ENCODE results near the gene TGM2.

Gene TGM2

DNA sequence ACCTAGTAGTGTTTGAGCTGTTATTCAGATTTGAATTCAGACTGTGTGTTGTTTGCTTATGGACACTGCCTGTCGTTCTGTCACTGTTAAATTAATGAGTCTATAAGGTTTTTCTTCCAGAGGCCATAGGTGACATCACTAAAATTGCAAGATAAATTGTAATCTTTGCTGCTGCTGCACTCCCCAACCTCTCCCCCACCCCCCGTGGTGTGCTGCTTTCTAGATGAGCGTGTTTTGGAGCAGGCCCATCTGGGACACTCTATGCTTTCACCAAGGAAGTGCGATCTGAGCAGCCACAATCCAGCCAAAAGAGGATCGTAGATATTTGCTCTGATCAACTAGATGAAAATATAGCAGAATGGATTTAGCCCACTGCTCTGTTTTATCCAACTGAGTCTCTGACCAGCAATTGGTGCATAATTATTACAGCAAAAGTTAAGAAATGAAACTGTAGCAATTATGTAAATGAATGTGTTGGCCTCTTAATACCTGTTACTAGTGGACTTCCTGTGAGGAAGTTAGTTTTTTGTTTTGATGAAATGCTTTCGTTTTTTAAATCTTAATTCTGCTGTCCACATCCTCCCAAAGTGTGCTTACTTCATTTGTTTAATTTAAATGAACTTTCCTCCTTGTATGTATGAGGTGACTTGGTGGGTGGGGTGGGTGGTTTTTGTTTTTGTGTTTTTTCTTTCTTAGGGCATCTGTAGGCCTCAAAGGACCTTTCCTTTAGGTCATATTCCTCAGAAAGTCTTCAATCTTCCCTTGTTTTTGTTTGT lies 73.4 kb downstream of the TGM2 start:
- peak in 1 of 2 donors; percentile 37 for DNase-seq

DNA sequence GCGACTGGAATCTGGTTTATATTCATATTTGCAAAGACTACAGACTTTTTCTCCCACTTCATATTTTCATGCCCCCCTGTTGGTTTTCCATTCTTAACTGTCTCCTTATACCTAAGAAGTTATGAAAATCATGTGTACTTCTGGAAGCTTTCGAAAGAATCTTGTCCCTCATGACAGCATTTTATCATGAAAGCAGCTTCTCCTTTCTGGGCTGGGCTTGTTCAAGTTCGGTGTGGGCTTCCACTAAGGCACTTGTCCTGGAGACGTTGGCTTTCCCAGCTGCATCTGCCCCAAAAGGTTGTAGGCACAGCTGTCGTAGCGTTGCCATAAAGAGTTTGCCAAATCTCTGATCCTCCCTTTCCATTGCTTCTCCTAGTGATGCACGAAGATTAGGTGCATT lies 75.0 kb downstream of the TGM2 start:
- peak in 1 of 2 donors; percentile 39 for DNase-seq

DNA sequence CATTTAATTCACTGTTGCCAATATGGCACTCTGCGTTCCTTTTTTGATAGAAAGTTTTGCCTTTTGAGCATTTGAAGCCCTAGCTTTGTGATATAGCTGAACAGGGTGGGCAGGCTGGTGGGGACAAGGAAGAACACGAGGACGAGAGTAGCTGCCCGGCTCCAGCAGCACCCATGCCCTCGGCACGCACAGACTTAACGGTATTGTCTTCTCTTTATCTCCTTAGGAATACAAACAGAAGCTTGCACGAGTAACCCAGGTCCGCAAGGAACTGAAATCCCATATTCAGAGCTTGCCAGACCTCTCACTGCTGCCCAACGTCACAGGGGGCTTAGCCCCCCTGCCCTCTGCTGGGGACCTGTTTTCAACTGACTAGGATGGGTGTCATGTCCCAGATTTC lies 75.6 kb downstream of the TGM2 start:
- no peak for DNase-seq

DNA sequence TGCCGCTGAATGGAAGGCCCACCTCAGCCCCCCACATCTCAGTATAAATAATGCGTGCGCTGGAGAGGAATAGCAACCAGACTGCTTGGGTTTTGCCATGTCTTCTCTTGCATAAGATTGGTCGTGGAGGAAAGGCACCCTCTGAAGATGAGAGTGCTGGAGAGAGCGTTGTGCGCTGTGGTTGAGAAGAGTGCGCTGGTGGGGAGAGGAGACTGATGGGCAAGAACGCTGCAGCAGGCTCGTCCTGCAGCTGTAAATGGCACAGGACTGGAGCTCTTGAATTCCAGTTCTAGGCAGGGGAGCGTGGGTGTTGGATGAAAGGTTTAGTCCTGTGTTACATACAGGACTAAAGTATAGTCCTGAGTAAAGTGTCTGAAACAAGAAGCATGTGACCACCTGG lies 80.0 kb downstream of the TGM2 start:
- no peak for DNase-seq

DNA sequence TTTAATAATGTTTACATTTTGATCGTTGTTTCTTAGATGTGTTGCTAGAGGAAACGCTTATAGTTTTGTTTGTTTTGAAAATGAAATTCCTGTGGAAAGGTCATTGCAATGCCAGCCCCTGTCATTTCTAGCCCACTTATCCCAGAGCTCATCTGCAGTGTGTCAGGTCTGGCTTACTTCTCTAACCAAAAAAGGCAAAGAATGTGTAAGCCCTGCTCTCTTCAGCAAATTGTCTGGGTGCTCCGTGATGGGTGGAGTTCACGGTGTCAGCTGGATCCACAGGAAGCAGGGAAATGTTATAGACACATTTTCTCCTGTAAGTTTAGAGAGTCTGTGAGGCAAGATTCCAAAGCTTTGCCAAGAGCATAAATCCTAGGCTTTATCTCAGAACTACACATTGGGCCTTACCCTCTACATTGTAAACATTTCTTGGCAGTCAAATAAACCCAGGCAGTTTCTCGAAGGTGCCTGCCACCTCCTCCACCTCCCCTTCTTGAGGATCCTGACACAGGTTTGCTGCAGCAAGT lies 80.6 kb downstream of the TGM2 start:
- DNase-seq, result no peak

DNA sequence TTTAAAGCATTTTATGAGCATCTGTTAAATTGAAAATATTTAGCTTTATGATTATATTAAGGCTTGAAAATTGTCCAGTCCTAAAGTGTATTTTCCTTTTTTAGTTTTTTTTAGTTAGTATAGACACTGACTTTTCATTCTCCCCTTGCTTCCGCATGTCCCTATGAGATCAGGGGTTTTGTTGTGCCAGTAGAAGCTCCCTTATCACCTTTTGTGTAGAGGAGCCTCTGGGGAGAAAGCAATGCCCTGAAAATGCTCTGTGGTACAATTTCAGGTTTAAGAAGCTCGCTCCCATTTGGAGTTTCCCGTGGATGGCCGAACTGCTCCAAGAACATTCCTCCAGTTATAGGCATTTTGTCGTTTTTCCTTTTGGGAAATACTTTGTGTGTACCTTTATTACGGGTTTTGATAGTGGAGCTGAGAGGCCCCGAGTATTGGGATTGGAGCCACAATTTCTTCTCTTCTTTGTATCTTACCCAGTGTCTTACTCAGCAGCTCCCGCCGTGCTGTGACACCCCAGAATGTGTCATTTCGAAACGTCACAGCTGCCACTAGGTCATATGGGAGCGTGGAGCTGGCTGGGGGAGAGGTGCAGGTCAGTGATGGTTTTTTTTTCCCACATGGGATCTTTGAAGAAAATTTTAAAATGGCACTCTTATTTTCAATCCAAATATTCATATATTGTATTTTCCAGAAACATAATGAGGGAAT lies 81.6 kb downstream of the TGM2 start:
- DNase-seq, result no peak

DNA sequence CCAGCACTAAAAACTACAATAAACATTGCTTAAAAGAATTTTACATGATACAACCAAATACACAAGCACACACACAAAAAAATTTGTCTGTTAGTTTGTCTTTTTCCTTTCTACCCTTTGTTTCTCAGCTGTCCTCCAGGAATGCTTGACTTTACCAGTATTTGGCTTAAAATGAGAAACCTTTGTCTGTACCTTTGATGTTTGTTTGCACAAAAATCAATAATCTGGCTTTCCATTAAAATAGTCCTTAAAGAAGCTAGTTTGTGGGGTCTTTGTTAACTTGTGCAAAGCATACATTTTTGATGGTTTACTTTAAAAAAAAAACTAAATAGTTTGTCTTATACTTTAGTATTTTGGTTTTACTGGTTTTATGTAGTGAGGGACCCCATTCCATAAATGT lies 82.2 kb downstream of the TGM2 start:
- no peak for DNase-seq

DNA sequence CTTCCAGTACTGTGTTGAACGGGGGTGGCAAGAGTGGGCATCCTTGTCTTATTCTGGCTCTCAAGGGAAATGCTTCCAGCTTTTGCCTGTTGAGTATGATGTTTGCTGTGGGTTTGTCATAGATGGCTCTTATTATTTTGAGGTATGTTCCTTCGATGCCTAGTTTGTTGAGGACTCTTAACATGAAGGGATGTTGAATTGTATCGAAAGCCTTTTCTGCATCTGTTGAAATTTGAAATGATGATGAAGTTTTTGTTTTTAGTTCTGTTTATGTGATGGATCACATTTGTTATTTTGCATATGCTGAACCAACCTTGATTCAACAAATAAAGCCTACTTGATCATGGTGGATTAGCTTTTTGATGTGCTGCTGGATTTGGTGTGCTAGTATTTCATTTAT lies 83.5 kb downstream of the TGM2 start:
- no peak for DNase-seq

DNA sequence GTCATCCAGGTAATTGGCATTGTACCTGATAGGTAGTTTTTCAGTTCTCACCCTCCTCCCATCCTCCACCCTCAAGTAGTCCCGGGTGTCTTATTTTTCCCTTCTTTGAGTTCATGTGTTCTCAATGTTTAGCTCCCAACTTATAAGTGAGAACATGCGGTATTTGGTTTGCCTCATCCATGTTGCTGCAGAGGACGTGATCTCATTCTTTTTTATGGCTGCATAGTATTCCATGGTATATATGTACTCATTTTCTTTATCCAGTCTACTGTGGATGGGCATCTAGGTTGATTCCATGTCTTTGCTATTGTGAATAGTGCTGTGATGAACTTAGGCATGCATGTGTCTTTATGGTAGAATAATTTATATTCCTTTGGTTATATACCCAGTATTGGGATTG lies 85.7 kb downstream of the TGM2 start:
- no peak for DNase-seq

DNA sequence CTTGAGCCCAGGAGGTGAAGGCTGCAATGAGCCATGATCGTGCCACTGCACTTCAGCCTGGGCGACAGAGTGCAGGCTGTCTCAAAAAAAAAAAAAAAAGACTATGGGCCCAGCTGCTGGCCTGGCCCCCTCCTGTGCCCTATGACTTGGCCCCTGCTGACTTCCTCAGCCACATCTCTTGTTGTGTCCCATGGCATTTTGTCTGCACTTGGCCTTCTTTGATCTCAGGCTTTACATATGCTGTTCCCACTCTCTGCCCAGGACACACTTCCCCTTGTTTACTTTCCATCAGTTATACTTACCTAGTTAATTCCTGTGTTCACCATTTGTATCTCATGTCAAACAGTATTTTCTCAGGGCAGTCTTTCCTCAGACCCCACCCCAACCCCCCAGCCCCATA lies 87.0 kb downstream of the TGM2 start:
- no peak for DNase-seq

All from inflammatory macrophage treated with lipopolysaccharide for 1 hour (primary cell).